Endothelial cell of umbilical vein (primary cell): ENCODE measurements around the gene CHADL. TPM values are rescaled to one million over a fixed set of nuclear protein-coding genes. Genes with fewer than 3 reads are reported as not detected.

Experiments
- BruUV-seq: library from RNA; stranded (reverse); fragments of 400-500 nt; replicated peaks from 2 replicates; lab custom pipeline; 2021; lab: Mats Ljungman, UMichigan
- CTCF ChIA-PET: fragments of 300-600, 350-600 bp; sonication (Branson Sonifier 250); formaldehyde crosslinking; loops from one replicate; lab custom pipeline; 2021; ENCODE audit warnings: antibody characterized with exemption, inconsistent platforms; lab: Charles Lee
- POLR2A ChIA-PET: fragments of 300-600, 350-600 bp; sonication (Branson Sonifier 250); formaldehyde crosslinking; loops from one replicate; lab custom pipeline; 2021; ENCODE audit warnings: antibody characterized with exemption, inconsistent platforms; lab: Charles Lee
- DNase-seq: peaks from one replicate; pipeline ENCODE4 v3.0.0-alpha.2; 2011; ENCODE audit warnings: low read depth, low spot score
- FAIRE-seq: peaks from 2 replicates; lab custom pipeline; 2011; peaks lifted over from hg19 to GRCh38; lab: Jason Lieb, UNC
- H2AFZ ChIP-seq: 2 replicates; pipeline ENCODE4 v1.6.0; 2012; ENCODE audit warnings: low read depth, low read length, control low read depth, inconsistent platforms
- H3K27ac ChIP-seq: 2 replicates; pipeline ENCODE4 v1.5.1; 2011; ENCODE audit warnings: low read depth, mild to moderate bottlenecking, control low read depth, low read length, moderate library complexity; ENCODE audit not compliant: insufficient read depth
- H3K27me3 ChIP-seq, 2 experiments: 2 replicates each; pipeline versions ENCODE4 v1.6.0 to v1.6.1; 2011; ENCODE audit warnings: low read length in 2 of 2, mixed read lengths in 1 of 2; ENCODE audit not compliant: control insufficient read depth in 2 of 2, insufficient read depth in 2 of 2
- H3K36me3 ChIP-seq, 2 experiments: 2 replicates in 1 of 2; 3 replicates in 1 of 2; pipeline ENCODE4 v1.5.1; 2011; ENCODE audit warnings: low read length in 2 of 2, mild to moderate bottlenecking in 1 of 2, moderate library complexity in 1 of 2; ENCODE audit not compliant: control insufficient read depth in 2 of 2, insufficient read depth in 2 of 2; ENCODE audit errors: extremely low read depth in 1 of 2
- H3K4me1 ChIP-seq: 3 replicates; pipeline ENCODE4 v1.5.1; 2011; ENCODE audit warnings: mild to moderate bottlenecking, low read length; ENCODE audit not compliant: control insufficient read depth, insufficient read depth; ENCODE audit errors: extremely low read depth
- H3K4me2 ChIP-seq: 2 replicates; pipeline ENCODE4 v1.6.1; 2011; ENCODE audit warnings: low read length, control low read depth, mixed read lengths; ENCODE audit not compliant: insufficient read depth
- H3K4me3 ChIP-seq, 3 experiments: fragments of 200-600 bp in 1 of 3; sonication (generic), shearing (Covaris generic) in 1 of 3; replicated peaks in 1 of 3; 2 replicates each; pipeline ENCODE4 v1.5.1; 2011 to 2016; ENCODE audit warnings: control low read depth in 3 of 3, low read length in 3 of 3, mild to moderate bottlenecking in 2 of 3, inconsistent platforms in 1 of 3, low read depth in 1 of 3, moderate library complexity in 1 of 3; ENCODE audit not compliant: insufficient read depth in 1 of 3
- H3K79me2 ChIP-seq: 2 replicates; pipeline ENCODE4 v1.6.0; 2012; ENCODE audit warnings: low read length, inconsistent platforms; ENCODE audit not compliant: control insufficient read depth, insufficient read depth
- H3K9ac ChIP-seq: replicated peaks from 2 replicates; pipeline ENCODE3; 2011; ENCODE audit warnings: low read length, control low read depth; ENCODE audit not compliant: insufficient read depth; ENCODE audit errors: extremely low read depth
- H3K9me1 ChIP-seq: replicated peaks from 3 replicates; pipeline ENCODE4 v1.6.0; 2011; ENCODE audit warnings: mild to moderate bottlenecking, low read length; ENCODE audit not compliant: control insufficient read depth, insufficient read depth; ENCODE audit errors: extremely low read depth
- H3K9me3 ChIP-seq: replicated peaks from 2 replicates; pipeline ENCODE4 v1.5.1; 2012; ENCODE audit warnings: low read length, inconsistent platforms; ENCODE audit not compliant: control insufficient read depth, insufficient read depth
- H4K20me1 ChIP-seq: replicated peaks from 2 replicates; pipeline ENCODE3; 2011; ENCODE audit warnings: mild to moderate bottlenecking, low read length; ENCODE audit not compliant: control insufficient read depth, insufficient read depth; ENCODE audit errors: extremely low read depth
- EZH2 ChIP-seq: IDR thresholded peaks from 2 replicates; pipeline ENCODE4 v1.6.1; 2012; ENCODE audit warnings: borderline replicate concordance, low read depth, mild to moderate bottlenecking, moderate library complexity, low read length, inconsistent platforms; ENCODE audit not compliant: severe bottlenecking
- GATA2 ChIP-seq: IDR thresholded peaks from 2 replicates; pipeline ENCODE4 v1.7.0; 2011; ENCODE audit warnings: low read depth, mild to moderate bottlenecking, moderate library complexity, mixed read lengths, low read length; ENCODE audit not compliant: insufficient read length, insufficient read depth
- JUN ChIP-seq: IDR thresholded peaks from 2 replicates; pipeline ENCODE4 v1.6.1; 2011; ENCODE audit warnings: borderline replicate concordance, low read depth; ENCODE audit not compliant: insufficient read length, insufficient read depth
- POLR2AphosphoS5 ChIP-seq: IDR thresholded peaks from 2 replicates; pipeline ENCODE4 v1.6.1; 2012; ENCODE audit warnings: low read depth, mild to moderate bottlenecking, control low read depth, low read length, moderate library complexity; ENCODE audit not compliant: insufficient read depth
- dilution Hi-C: fragments of 300-500 bp; cut with MboI; formaldehyde crosslinking; loops from one replicate; pipeline ENCODE4 v1.15.0; 2019; ENCODE audit warnings: low sequenced_read_pairs; ENCODE audit not compliant: extremely low pct_ligation_motif_present
- intact Hi-C: fragments of 100-400 bp; cut with micrococcal nuclease; formaldehyde crosslinking; loops from one replicate; pipeline ENCODE4 v1.10.0; 2022
- polyA plus RNA-seq, 4 experiments: library from polyadenylated mRNA; depleted of rRNA in 3 of 4; stranded (reverse) in 3 of 4; unstranded in 1 of 4; fragments of >200 nt; gene quantifications; 2 replicates each; pipeline versions ENCODE4 v1.2.1 to v1.2.3, GENCODE V29; 2011 to 2012; ENCODE audit warnings: missing spikeins in 1 of 4
- total RNA-seq: library from RNA; stranded (reverse); gene quantifications from 2 replicates; pipeline ENCODE4 v1.2.3, GENCODE V29; 2021

CHADL gene
- total and polyA plus RNA-seq, 2 donors (not counting 3 experiments of a cell fraction or from before 2014, with no cell fraction given) = 0.69 to 1.1 TPM

GRCh38 chr22:41229730-41230400, 10.9 kb downstream of the CHADL start:
- no peak overlapping the region for H2AFZ ChIP-seq
- peak; percentile 85 for FAIRE-seq
- H3K4me3 ChIP-seq = no peak overlapping the region
- no peaks in the 10 kb centered on the region for H3K27me3 ChIP-seq
- H3K36me3 ChIP-seq = peaks cover 7 to 23% of the 10 kb centered on the region in 2 experiments
- dilution Hi-C loops (no loop called here), intact Hi-C loops (loop anchor here (2.0 to 10.0 kb wide), 2 partner anchors 13 to 305 kb away; no protein-coding TSS in a partner anchor)
- no TSS peak for BruUV-seq
- no peaks in the 10 kb centered on the region for H4K20me1 ChIP-seq
- no peaks in the 10 kb centered on the region for H3K79me2 ChIP-seq
- peak overlapping the region; percentile 34 for H3K9ac ChIP-seq
- DNase-seq = peak; percentile 83
- peaks cover 30% of the 10 kb centered on the region for H3K4me1 ChIP-seq
- H3K9me3 ChIP-seq = no peaks in the 10 kb centered on the region
- H3K4me2 ChIP-seq = no peak overlapping the region
- no peaks in the 10 kb centered on the region for H3K9me1 ChIP-seq
- ChIA-PET CTCF (interaction anchor here (1.0 to 1.6 kb wide), 7 partner anchors 8 to 307 kb away, joined by 3 to 9 read pairs (median 4); partner anchors contain the start of genes RANGAP1 and ZC3H7B), POLR2A (interaction anchor here (0.6 kb wide), 1 partner anchor 310 kb away, joined by 6 read pairs; no protein-coding TSS in a partner anchor)
- H3K27ac ChIP-seq = peak overlapping the region; percentile 78
- TF ChIP-seq POLR2AphosphoS5 = peak; percentile 51
- no peak for TF ChIP-seq GATA2

DNA sequence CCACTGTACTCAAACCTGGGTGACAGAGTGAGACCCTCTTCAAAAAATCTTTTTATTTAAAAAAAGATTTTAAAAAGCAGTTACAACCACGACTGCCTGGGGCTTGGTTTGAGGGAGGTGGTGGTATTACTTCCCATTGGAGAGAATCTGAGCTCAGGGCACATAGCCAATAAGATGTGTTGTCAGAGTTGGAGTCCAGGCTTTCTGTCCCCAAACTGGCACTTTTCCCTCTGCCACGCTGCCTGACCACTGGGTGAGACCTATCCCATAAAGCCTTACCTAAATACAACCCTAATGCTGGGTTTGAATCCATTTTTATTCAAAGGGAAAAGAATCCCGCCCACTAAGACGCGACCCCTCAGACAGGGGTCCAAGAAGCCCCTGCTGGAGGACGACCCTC, 11.5 kb downstream of the CHADL start:
- no peak for FAIRE-seq

More for the DNA sequence above, 11.5 kb downstream of the CHADL start:
- H3K36me3 ChIP-seq = peaks cover 7 to 26% of the 10 kb centered on the region in 2 experiments
- no peak for DNase-seq
- dilution Hi-C loops = no loop called here
- H3K4me2 ChIP-seq = no peak overlapping the region
- TF ChIP-seq EZH2 (no peak), GATA2 (no peak), JUN (no peak), POLR2AphosphoS5 (no peak)
- intact Hi-C loops = no loop called here
- H3K9ac ChIP-seq = no peak overlapping the region
- H2AFZ ChIP-seq = no peak overlapping the region
- no peaks in the 10 kb centered on the region for H3K9me3 ChIP-seq
- ChIA-PET CTCF (interaction anchor here (1.1 to 1.6 kb wide), 2 partner anchors 9 to 307 kb away, joined by 4 to 9 read pairs; no protein-coding TSS in a partner anchor), POLR2A (no interaction called here)
- no peaks in the 10 kb centered on the region for H3K79me2 ChIP-seq
- H3K4me3 ChIP-seq = no peak overlapping the region
- peak overlapping the region; percentile 78 for H3K27ac ChIP-seq
- H4K20me1 ChIP-seq = no peaks in the 10 kb centered on the region
- peaks cover 30% of the 10 kb centered on the region for H3K4me1 ChIP-seq
- no peaks in the 10 kb centered on the region for H3K9me1 ChIP-seq
- H3K27me3 ChIP-seq = no peaks in the 10 kb centered on the region
- no TSS peak for BruUV-seq
